HepG2 (cell line): Measurements from ENCODE around the gene CDH22. TPM values are rescaled to one million over a fixed set of nuclear protein-coding genes. Genes with fewer than 3 reads are reported as not detected.

ENCODE experiments used
- ATAC-seq: fragments of 200-7000 bp; cut with Tn5 transposase; 3 replicates; pipeline ENCODE4 v1.9.1; 2020; ENCODE audit warnings: mild to moderate bottlenecking, moderate library complexity
- BruUV-seq: library from RNA; stranded (reverse); fragments of 400-500 nt; replicated peaks from 2 replicates; lab custom pipeline; 2021; lab: Mats Ljungman, UMichigan
- CTCF ChIA-PET: fragments of 300-600 bp; formaldehyde crosslinking; extraction: SDS; loops from one replicate; lab custom pipeline; 2021; ENCODE audit warnings: low total read pairs, inconsistent platforms, low intra/inter-chr PET ratio; lab: Yijun Ruan, JAX
- POLR2A ChIA-PET: fragments of 350-600 bp; sonication (Branson Sonifier 250); formaldehyde crosslinking; loops from one replicate; lab custom pipeline; 2020; ENCODE audit warnings: antibody characterized with exemption, inconsistent platforms; lab: Yijun Ruan, JAX
- DNase-seq: peaks from one replicate; pipeline ENCODE4 v3.0.0-alpha.2; 2015; ENCODE audit warnings: low spot score
- FAIRE-seq: peaks from 3 replicates; lab custom pipeline; 2011; peaks lifted over from hg19 to GRCh38; lab: Jason Lieb, UNC
- H2AFZ ChIP-seq: one replicate; pipeline ENCODE4 v1.6.1; 2011; ENCODE audit warnings: low read length, inconsistent platforms
- H3K27ac ChIP-seq: fragments of 300-600 bp; 3 replicates; pipeline ENCODE4 v1.8.0; 2011; ENCODE audit warnings: mixed run types, mild to moderate bottlenecking, mixed read lengths, low read length, inconsistent platforms; ENCODE audit not compliant: insufficient read depth; ENCODE audit errors: extremely low read length
- H3K27me3 ChIP-seq, 2 experiments: fragments of 200-600 bp in 1 of 2; 2 replicates in 1 of 2; 3 replicates in 1 of 2; pipeline versions ENCODE4 v1.6.0 to v1.8.0; 2011; ENCODE audit warnings: low read length in 2 of 2, mild to moderate bottlenecking in 2 of 2, moderate library complexity in 2 of 2, inconsistent platforms in 1 of 2; ENCODE audit not compliant: insufficient read depth in 2 of 2, control insufficient read depth in 1 of 2
- H3K36me3 ChIP-seq, 2 experiments: fragments of 200-600 bp in 1 of 2; replicated peaks in 1 of 2; 2 replicates in 1 of 2; 3 replicates in 1 of 2; pipeline versions ENCODE4 v1.5.1 to v1.8.0; 2011; ENCODE audit warnings: low read length in 2 of 2, inconsistent platforms in 1 of 2; ENCODE audit not compliant: insufficient read depth in 2 of 2, control insufficient read depth in 1 of 2
- H3K4me1 ChIP-seq: 2 replicates; pipeline ENCODE4 v1.5.1; 2012; ENCODE audit warnings: low read length, inconsistent platforms; ENCODE audit not compliant: insufficient read depth
- H3K4me2 ChIP-seq: 2 replicates; pipeline ENCODE4 v1.6.0; 2011; ENCODE audit warnings: low read depth, low read length, inconsistent platforms
- H3K4me3 ChIP-seq, 3 experiments: fragments of 200-600 bp in 1 of 3; sonication (generic), shearing (Covaris generic) in 1 of 3; replicated peaks in 1 of 3; 2 replicates each; pipeline ENCODE4 v1.5.1; 2011 to 2016; ENCODE audit warnings: low read length in 3 of 3, inconsistent platforms in 2 of 3, low read depth in 2 of 3, mild to moderate bottlenecking in 2 of 3, control low read depth in 1 of 3, mixed read lengths in 1 of 3; ENCODE audit not compliant: insufficient read depth in 1 of 3
- H3K79me2 ChIP-seq: one replicate; pipeline ENCODE4 v1.6.1; 2011; ENCODE audit warnings: low read length, inconsistent platforms; ENCODE audit not compliant: insufficient read depth
- H3K9ac ChIP-seq: 2 replicates; pipeline ENCODE4 v1.6.0; 2011; ENCODE audit warnings: mild to moderate bottlenecking, low read depth, low read length, inconsistent platforms; ENCODE audit not compliant: insufficient read depth
- H3K9me3 ChIP-seq: 2 replicates; pipeline ENCODE4 v1.5.1; 2012; ENCODE audit warnings: mild to moderate bottlenecking, low read length
- H4K20me1 ChIP-seq: 2 replicates; pipeline ENCODE4 v1.6.0; 2011; ENCODE audit warnings: inconsistent platforms, mild to moderate bottlenecking, low read length, moderate library complexity; ENCODE audit not compliant: insufficient read depth
- AGO2 ChIP-seq: fragments of 200-400 bp; formaldehyde crosslinking; optimal IDR thresholded peaks from 2 replicates; pipeline ENCODE3; 2017; ENCODE audit warnings: mild to moderate bottlenecking, low read depth, low read length, moderate library complexity
- BRF2 ChIP-seq: sonication (generic); formaldehyde crosslinking; IDR thresholded peaks from 2 replicates; pipeline ENCODE4 v1.8.1; 2022; ENCODE audit warnings: mild to moderate bottlenecking, missing genetic modification reagents
- FOXA1 ChIP-seq, 2 experiments: fragments of 450-650 bp in 1 of 2; sonication (generic) in 1 of 2; formaldehyde crosslinking in 1 of 2; IDR thresholded peaks; 2 replicates each; pipeline versions ENCODE4 v1.4.0 to v1.6.1; 2016 to 2020; ENCODE audit warnings: missing genetic modification reagents in 1 of 2
- HMG20A ChIP-seq: IDR thresholded peaks from 2 replicates; pipeline ENCODE4 v1.6.1; 2016; ENCODE audit warnings: borderline replicate concordance
- HOMEZ ChIP-seq: IDR thresholded peaks from 2 replicates; pipeline ENCODE4 v1.6.1; 2016; ENCODE audit warnings: low read depth
- NFE2L1 ChIP-seq: sonication (generic); formaldehyde crosslinking; IDR thresholded peaks from 2 replicates; pipeline ENCODE4 v1.4.0; 2020; ENCODE audit warnings: missing genetic modification reagents, mild to moderate bottlenecking, borderline replicate concordance
- RAD51 ChIP-seq: fragments of 450-650 bp; IDR thresholded peaks from 2 replicates; pipeline ENCODE4 v1.6.1; 2016; ENCODE audit warnings: borderline replicate concordance
- SALL1 ChIP-seq: sonication (generic); formaldehyde crosslinking; IDR thresholded peaks from 2 replicates; pipeline ENCODE4 v1.8.0; 2022; ENCODE audit warnings: mild to moderate bottlenecking, missing genetic modification reagents
- U2AF2 ChIP-seq: fragments of 200-400 bp; formaldehyde crosslinking; IDR thresholded peaks from 2 replicates; pipeline ENCODE4 v1.6.1; 2017; ENCODE audit warnings: low read depth, mild to moderate bottlenecking, low read length
- ZFP62 ChIP-seq: sonication (generic); formaldehyde crosslinking; IDR thresholded peaks from 2 replicates; pipeline ENCODE4 v1.4.0; 2020; ENCODE audit warnings: missing genetic modification reagents
- ZNF225 ChIP-seq: sonication (generic); formaldehyde crosslinking; IDR thresholded peaks from 2 replicates; pipeline ENCODE4 v1.4.0; 2020; ENCODE audit warnings: mild to moderate bottlenecking, missing genetic modification reagents
- ZNF230 ChIP-seq: sonication (generic); formaldehyde crosslinking; IDR thresholded peaks from 2 replicates; pipeline ENCODE4 v1.4.0; 2020; ENCODE audit warnings: mild to moderate bottlenecking, missing genetic modification reagents
- ZNF496 ChIP-seq: sonication (generic); formaldehyde crosslinking; IDR thresholded peaks from 2 replicates; pipeline ENCODE4 v1.8.1; 2023; ENCODE audit warnings: mild to moderate bottlenecking, moderate library complexity, missing genetic modification reagents; ENCODE audit not compliant: insufficient replicate concordance
- ZNF746 ChIP-seq: sonication (generic); formaldehyde crosslinking; IDR thresholded peaks from 2 replicates; pipeline ENCODE4 v1.8.0; 2022; ENCODE audit warnings: mild to moderate bottlenecking, missing genetic modification reagents
- WGBS: methylation state at CpG from one replicate; pipeline ENCODE4 v1.1.6; 2017; ENCODE audit warnings: low lambda C conversion rate; 5-methylcytosine and 5-hydroxymethylcytosine counted together
- in situ Hi-C: cut with HindIII; loops from 2 replicates; pipeline ENCODE4 v1.10.0; 2017; ENCODE audit warnings: low pct_unique_long_range_greater_than_20kb; ENCODE audit not compliant: extremely low pct_ligation_motif_present
- intact Hi-C: fragments of 100-400 bp; cut with micrococcal nuclease; formaldehyde crosslinking; loops from one replicate; pipeline ENCODE4 v1.10.0; 2022; ENCODE audit not compliant: unreplicated experiment
- polyA plus RNA-seq, 8 experiments: library from polyadenylated mRNA; depleted of rRNA in 3 of 8; stranded (reverse) in 7 of 8; unstranded in 1 of 8; fragments of >200 nt; fragmentation: Illumina TruSeq in 4 of 8; extraction: Trizol in 4 of 8; gene quantifications; 2 replicates each; pipeline versions ENCODE4 v1.2.1 to v1.2.3, GENCODE V29; 2011 to 2016; ENCODE audit warnings: low read depth in 4 of 8, missing spikeins in 1 of 8, mixed read lengths in 1 of 8; ENCODE audit not compliant: insufficient read depth in 1 of 8
- total RNA-seq, 5 experiments: library from RNA; depleted of rRNA; stranded (reverse); fragments of >200 nt; fragmentation: Illumina TruSeq; extraction: Trizol; gene quantifications; 2 replicates each; pipeline ENCODE4 v1.2.3, GENCODE V29; 2016; ENCODE audit warnings: low read depth in 1 of 5
- TF ChIP-seq, protein P1 (sequence below): IDR thresholded peaks from 2 replicates; pipeline ENCODE4 v1.6.1; 2016; ENCODE audit warnings: missing genetic modification reagents, missing compliant biosample characterization

The CDH22 gene
- total and polyA plus RNA-seq, 2 of the 13 experiments (the other 11 are each of a cell fraction or from before 2014, with no cell fraction given) = not detected

DNA sequence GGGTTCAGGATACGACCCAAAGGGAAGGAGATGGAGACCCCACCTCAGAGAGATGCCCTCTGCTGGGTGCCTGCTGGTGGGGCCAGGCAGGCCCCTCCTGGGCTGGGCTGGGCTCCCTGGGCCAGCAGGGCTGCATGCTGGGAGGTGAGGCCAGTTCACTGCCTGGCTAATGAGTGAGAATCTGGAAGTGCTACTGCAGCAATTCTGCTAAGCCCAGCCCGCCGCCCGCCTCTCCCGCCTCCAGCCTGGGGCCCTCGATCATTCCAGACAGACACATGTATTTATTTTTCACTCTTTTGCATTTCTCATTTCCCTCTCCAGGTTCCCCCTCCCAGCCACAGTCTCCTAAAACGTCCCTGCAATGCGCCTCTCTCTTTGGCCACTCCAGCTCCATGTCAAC lies 79.6 kb downstream of the CDH22 start:
- ATAC-seq (no peak), DNase-seq (no peak), FAIRE-seq (no peak)
- H3K27ac ChIP-seq = no peak overlapping the region
- no peak overlapping the region for H2AFZ ChIP-seq
- peaks cover 3 to 17% of the 10 kb centered on the region in 2 experiments; a peak in 2 of 5 replicates for H3K27me3 ChIP-seq
- ChIA-PET POLR2A (no interaction called here), CTCF (no interaction called here)
- H3K36me3 ChIP-seq = no peaks in the 10 kb centered on the region
- H3K9ac ChIP-seq = no peak overlapping the region
- no peak overlapping the region for H3K4me3 ChIP-seq
- no peak overlapping the region for H3K4me2 ChIP-seq
- WGBS = 35% methylated on average over 8 of the region's 8 CpGs
- no TSS peak for BruUV-seq
- H3K9me3 ChIP-seq = no peaks in the 10 kb centered on the region
- TF ChIP-seq ZNF230 = no peak
- no peak for TF ChIP-seq RAD51
- TF ChIP-seq NFE2L1 (CRISPR knock-in tag) = no peak
- TF ChIP-seq SALL1 = no peak
- TF ChIP-seq ZFP62 (CRISPR knock-in tag) = no peak
- TF ChIP-seq BRF2 (CRISPR knock-in tag) = no peak
- H3K4me1 ChIP-seq = no peaks in the 10 kb centered on the region
- peaks cover 9% of the 10 kb centered on the region; the same call in 1 of the 2 replicates for H4K20me1 ChIP-seq
- intact Hi-C loops (no loop called here), in situ Hi-C loops (no loop called here)
- no peaks in the 10 kb centered on the region for H3K79me2 ChIP-seq

- 27% methylated on average over 21 of the region's 33 CpGs for WGBS
- CTCF ChIA-PET = no interaction called here
- TF ChIP-seq HOMEZ (CRISPR knock-in tag) = no peak
- TF ChIP-seq ZNF746 = no peak
- no peak for TF ChIP-seq ZNF225 (CRISPR knock-in tag)
- TF ChIP-seq, protein P1, sequence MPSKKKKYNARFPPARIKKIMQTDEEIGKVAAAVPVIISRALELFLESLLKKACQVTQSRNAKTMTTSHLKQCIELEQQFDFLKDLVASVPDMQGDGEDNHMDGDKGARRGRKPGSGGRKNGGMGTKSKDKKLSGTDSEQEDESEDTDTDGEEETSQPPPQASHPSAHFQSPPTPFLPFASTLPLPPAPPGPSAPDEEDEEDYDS = no peak
- no peak for TF ChIP-seq FOXA1 (IDR thresholded peaks at IDR 0.05)
- TF ChIP-seq FOXA1 (CRISPR knock-in tag; IDR thresholded peaks at IDR 0.05) = no peak
- no peak for TF ChIP-seq ZNF496
- TF ChIP-seq U2AF2 = no peak
- no peak for TF ChIP-seq AGO2
- TF ChIP-seq HMG20A (CRISPR knock-in tag) = no peak
- Histone ChIP-seq H3K79me2 (no peaks in the 10 kb centered on the region), H3K27me3 (peaks cover 3 to 27% of the 10 kb centered on the region in 2 experiments; a peak in 3 of 5 replicates), H2AFZ (no peak overlapping the region), H3K36me3 (no peaks in the 10 kb centered on the region), H3K9ac (no peak overlapping the region), H3K9me3 (no peaks in the 10 kb centered on the region), H3K4me3 (no peak overlapping the region), H3K27ac (no peak overlapping the region), H4K20me1 (peaks cover 9% of the 10 kb centered on the region; the same call in 1 of the 2 replicates), H3K4me1 (no peaks in the 10 kb centered on the region), H3K4me2 (no peak overlapping the region)
- FAIRE-seq = no peak
- in situ Hi-C loops (no loop called here), intact Hi-C loops (no loop called here)
- no peak for ATAC-seq
- no TSS peak for BruUV-seq
- POLR2A ChIA-PET = no interaction called here
- DNase-seq = no peak
Observed at GRCh38 chr20:46227272-46227767, 81.0 kb downstream of the CDH22 start.
